Measurements from ENCODE around the gene SOCS4.
A peak's percentile ranks its signal among the peaks of the same experiment; 100 is the strongest.
"Not testable (repeated sequence)": the region's sequence is repeated elsewhere in the genome, so short reads cannot be mapped to it uniquely, and the experiment has no call there.

Gene SOCS4

DNA sequence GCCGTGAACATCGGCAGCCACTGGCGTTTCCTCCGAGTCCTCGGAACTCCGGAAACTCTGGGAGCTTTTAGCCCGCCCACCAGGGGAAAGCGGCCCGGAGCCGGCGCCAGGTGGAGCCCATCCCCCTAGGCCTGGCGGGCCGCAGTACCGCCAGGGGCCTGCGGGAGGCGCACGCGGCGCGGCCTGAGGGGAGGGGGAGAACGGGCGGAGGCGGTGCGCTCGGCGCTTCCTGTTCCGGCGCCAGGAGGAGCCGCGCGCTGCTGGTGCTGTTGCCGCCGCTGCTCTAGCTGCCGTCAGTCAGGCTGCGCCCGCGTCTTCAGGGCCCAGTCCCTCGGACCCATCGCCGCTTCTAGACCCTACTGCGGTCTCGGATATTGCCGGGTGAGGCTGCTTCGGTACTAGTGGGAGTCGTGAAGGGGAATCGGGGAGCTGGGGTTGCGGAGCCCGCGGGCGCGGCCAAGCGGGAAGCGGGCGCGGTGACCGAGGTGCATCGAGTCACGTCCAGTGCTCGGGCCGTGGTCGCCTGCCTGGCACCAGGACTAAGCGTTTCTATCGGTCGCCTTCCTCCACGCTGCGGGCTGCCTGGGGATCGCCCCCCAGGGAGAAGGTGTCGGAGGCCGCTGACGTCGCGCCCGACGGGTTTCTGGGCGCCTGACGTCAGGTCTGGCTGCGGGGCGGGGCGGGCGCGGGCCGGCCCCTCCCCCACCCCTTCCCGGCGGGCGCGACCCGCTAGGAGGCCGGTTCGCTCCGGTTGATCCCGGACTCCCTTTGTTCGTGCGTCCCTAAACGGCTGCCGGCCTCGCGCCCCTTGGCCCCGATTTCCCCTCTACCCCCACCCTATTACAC is 24.6 kb downstream of the SOCS4 start, which contains the start of gene MAPK1IP1L:
TSS of gene MAPK1IP1L (plus strand) at position 225 of the 846 bp plus-strand sequence. CDS start 10,037 bp downstream, outside the sequence.
- DNase-seq (ENCODE audit: low spot score), result peak; percentile 91

DNA sequence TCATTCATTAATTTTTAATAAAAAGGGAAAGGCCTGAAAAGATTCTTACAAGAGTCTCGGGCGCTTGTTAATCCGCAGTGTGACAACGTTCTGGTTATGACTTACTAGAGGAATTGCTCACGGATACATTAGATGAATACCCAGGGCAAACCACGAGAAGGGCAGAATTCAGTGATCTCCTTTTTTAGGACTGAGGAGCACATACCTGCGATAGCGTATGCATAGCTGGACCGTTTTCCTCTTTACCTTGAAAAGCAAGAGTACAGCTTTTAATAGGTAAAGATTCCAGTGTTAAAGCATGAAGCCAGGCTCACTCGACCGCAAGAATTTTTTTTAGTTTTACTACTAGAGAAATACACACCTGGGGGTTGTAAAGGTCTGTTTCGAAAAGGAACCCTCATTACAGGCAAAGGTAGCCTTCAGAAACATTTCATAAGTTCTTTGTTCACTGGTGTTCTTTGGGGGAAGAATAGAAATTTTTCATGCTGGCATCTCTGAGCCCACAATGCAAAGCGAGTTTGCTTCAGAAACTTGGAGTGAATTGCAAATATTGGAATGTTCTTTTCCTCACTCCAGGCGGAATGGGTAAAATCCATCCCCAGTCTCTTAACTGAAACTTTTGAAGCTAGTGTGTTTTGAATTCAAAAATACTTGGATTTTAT is 25.4 kb downstream of the SOCS4 start:
- peak; percentile 30 for DNase-seq (ENCODE audit: low spot score)

DNA sequence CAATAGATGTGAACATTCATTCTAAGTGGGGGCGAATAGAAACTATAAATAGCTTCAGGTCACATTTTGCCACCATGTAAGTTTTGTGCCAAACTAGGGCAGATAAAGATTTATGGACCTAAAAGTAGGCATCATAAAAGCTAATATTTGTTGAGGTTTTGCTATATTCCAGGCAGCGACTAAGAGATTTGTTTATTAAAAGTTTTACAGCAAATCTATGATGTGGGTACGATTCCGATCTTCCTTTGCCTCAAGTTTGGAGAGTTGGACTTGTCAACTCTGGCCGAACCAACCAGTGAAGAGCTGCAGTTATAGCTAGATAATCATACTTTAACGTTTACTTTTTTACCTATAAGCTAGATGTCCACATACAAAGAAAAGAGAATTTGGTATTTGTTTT is 26.0 kb downstream of the SOCS4 start:
- no peak for DNase-seq (ENCODE audit: low spot score)

DNA sequence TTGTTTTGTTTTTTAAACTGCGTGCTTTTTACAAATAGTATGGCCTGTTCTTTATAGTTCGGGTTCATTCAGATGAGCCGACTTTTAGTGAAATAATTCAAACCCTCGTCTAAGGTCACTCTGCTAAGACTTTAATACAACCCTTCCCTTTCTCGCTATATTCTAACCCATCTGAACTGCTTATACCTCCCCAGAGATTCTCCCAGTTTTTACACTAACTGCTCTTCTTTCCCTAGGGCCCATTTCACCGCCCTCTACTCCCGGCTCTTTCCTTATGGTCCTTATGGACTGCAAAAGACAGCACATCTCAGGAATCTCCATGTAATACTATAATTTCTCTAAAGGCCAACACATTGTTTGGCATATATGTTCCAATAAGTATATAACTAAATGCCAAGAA is 26.5 kb downstream of the SOCS4 start:
- DNase-seq (ENCODE audit: low spot score), result no peak

DNA sequence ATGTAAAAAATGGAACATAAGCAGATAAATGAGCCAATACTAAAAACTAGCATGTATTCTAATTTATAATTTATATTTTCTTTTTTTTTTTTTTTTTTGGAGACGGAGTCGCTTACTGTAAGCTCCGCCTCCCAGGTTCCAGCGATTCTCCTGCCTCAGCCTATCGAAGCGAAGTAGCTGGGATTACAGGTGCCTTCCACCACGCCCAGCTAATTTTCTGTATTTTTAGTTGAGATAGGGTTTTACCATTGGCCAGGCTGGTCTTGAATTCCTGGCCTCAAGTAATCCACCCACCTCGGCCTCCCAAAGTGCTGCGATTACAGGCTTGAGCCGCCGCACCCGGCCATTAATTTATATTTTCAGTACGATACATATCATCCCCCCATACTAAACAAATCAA is 27.1 kb downstream of the SOCS4 start:
- no peak for DNase-seq (ENCODE audit: low spot score)

DNA sequence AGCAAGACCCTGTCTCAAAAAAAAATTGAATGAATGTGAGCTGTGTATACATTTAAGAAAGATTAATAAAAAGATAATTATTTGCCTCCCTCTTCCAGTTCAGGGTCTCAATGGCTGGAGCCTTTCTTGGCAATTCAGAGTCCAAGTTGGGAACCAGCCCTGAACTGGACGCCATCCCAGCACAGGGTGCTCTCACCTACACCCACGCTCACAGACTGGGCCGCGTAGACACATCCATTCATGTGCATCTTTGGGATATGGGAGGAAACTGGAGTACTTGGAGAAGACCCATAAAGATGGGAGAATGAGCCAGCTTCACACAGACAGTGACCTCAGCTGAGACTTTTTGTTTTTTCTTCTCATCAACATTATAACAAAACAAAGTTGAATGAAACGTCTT is 30.9 kb downstream of the SOCS4 start:
- DNase-seq (ENCODE audit: low spot score), result no peak

DNA sequence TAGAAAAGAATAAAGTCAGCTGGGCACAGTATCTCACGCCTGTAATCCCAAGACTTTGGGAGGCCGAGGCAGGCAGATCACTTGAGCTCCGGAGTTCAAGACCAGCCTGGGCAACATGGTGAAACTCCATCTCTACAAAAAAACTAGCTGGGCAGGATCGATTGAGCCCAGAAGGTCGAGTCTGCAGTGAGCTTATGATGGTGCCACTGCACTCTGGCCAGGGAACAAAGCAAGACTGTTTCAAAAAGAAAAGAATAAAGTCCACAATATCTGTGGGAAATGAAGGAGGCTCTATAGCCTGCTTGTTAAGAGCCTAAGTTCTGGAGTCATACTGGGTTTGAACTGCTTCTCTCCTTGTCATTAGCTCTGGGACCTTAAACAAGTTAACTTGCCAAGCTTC is 32.3 kb downstream of the SOCS4 start:
- DNase-seq (ENCODE audit: low spot score), result no peak

DNA sequence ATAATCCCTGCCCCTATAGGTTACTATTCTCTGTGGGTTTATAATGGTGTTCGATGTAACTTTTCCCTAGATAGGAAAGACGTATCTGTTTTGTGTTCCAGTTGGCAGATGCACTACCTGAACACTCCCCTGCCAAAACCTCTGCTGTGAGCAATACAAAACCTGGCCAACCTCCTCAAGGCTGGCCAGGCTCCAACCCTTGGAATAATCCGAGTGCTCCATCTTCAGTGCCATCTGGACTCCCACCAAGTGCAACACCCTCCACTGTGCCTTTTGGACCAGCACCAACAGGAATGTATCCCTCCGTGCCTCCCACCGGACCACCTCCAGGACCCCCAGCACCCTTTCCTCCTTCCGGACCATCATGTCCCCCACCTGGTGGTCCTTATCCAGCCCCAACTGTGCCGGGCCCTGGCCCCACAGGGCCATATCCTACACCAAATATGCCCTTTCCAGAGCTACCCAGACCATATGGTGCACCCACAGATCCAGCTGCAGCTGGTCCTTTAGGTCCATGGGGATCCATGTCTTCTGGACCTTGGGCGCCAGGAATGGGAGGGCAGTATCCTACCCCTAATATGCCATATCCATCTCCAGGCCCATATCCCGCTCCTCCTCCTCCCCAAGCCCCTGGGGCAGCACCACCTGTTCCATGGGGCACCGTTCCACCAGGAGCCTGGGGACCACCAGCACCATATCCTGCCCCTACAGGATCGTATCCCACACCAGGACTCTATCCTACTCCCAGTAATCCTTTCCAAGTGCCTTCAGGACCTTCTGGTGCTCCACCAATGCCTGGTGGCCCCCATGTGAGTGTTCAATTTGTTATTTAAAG is 35.7 kb downstream of the SOCS4 start:
- no peak for DNase-seq (ENCODE audit: low spot score)

DNA sequence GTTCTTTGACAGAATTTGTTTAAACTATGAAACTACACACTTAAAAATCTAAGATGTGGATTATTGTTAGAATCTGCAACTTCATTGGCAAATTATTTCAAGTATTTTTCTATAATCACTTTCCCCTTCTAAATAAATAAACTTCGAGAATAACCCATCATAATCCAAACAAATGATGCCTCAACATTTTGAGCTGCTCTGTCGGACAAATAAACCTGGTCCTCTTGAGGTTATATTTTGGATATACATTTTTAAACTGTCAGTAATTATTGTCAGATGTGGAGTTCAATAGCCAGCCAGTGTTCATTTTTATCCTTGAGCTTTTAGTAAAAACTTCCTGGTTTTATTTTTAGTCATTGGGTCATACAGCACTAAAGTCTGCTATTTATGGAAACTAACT is 37.9 kb downstream of the SOCS4 start:
- not testable (repeated sequence) for DNase-seq (ENCODE audit: low spot score)

DNA sequence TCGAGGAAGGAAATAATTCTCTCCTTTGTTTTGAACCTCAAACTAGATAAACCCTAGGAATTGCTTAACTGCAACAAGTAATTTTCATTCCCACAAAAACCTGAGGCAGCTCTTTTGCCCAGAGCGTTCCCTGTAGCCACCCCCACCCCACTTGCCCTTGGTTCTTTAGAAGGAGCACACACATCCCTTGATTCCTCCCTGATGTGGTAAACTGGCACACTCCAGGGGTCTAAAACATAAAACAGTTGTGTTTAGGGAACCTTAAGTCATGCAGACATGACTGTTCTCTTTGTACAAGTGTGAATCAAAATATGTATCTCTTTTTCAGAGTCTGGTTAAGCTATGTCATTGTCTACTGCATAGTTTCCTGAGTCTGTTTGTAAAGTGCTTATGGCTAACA is 38.4 kb downstream of the SOCS4 start:
- DNase-seq (ENCODE audit: low spot score), result no peak

DNA sequence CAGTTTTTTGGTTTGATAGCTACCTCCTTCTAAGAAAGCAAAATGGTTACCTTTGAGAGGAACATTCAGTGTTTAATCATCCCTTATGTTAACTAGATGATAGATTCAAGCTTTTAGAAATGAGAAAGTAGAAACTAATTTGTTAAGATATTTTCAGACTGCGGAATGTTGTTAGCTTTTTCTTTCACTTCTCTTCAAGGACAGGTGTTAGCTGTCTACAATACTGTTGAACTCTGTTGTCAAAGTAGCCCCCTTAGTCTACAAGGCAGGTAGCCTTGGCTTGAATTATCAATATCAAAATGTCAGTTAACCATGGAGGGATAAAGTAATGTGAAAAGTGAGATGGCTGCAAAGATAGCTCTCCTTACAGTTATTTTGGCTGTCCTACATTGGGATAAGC is 39.2 kb downstream of the SOCS4 start:
- DNase-seq (ENCODE audit: low spot score), result no peak

DNA sequence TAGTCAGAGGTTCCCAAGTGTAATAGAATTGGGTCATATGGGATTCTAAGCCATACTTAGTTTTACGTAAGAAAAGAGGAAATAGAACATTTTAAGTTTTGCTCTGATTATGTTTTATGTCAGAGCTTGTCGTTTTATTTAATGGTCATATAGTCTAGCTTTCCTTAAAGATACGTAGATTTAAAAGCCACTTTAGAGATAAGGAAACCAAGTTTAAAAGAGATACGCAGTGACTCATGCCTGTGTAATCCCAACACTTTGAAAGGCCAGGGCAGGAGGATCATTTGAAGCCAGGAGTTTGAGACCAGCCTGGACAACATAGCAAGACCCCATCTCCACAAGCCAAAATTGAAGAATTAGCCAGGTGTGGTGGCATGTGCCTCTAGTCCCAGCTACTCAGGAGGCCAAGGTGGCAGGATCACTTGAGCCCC is 44.0 kb downstream of the SOCS4 start:
- no peak for DNase-seq (ENCODE audit: low spot score)

DNA sequence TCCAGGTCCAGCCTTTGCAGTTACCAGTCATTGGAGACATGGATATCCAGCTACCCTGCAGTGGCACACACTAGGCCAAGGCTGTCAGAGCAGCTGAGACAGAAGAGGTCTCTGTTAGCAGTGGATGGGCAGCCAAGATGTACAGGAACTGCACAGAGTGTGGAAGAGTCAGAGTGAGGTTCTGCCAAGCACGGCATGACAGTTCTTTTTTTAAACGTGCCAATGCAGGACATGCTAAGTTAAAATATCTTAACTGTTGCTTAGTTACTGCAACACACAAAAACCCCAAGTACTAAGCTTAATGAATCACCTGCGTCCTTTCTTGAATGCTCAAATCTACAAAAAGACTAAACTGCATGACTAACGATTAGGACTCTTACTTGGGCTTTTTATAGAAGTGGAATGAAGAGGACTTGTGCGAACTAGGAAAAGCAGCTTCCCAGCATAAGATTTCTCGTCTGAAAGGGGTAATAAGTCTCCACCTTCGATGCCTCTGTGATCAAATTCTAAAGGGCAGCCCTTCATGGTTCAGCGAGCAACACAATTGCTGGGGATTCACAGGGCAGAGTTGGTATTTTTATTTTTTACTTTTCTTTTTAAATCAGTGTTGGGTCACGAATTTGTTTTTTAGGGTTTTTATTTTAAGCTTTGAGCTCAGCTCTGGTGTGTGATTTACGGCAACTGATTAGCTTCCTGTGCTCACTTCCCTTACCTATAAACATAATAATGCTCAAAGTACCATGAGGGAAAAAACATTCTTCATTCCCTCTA is 45.0 kb downstream of the SOCS4 start:
- peak; percentile 82 for DNase-seq (ENCODE audit: low spot score)

DNA sequence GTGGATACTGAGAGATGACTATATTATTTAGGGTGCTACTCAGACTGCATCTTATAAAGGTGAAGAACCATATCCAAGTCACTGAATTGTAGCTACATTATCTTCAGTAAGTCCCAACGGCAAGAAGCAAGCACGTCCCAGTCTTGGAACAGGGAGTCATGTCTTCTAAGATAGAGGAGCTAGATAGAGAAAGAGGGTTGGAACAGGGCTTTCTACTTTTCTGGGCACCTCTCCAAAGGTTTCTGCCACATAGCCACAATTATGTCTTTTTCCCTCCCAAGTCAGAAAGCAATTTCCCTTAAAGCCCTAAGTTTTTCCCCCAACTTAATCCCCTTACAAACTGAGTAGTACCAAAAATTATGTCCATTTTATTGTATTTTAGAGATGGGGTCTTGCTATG is 46.8 kb downstream of the SOCS4 start:
- no peak for DNase-seq (ENCODE audit: low spot score)

DNA sequence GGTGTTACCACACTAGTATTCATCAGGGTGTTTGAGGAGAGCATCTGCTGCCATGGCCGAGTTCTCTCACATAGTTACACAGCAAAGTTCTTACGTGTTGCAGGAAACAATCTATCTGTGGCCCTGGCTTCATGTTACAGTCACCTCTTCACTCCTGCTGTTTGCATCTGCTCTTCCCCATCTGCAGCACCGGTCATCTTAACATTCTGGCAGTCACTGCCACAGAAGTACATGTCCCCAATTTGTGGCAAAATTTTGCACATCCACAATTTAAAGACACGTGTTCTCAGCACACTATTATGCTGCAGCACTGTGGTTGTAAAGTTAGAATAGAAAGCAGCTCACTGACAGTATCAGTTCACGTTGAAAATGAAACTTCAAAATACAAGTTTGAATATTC is 47.6 kb downstream of the SOCS4 start:
- no peak for DNase-seq (ENCODE audit: low spot score)

DNA sequence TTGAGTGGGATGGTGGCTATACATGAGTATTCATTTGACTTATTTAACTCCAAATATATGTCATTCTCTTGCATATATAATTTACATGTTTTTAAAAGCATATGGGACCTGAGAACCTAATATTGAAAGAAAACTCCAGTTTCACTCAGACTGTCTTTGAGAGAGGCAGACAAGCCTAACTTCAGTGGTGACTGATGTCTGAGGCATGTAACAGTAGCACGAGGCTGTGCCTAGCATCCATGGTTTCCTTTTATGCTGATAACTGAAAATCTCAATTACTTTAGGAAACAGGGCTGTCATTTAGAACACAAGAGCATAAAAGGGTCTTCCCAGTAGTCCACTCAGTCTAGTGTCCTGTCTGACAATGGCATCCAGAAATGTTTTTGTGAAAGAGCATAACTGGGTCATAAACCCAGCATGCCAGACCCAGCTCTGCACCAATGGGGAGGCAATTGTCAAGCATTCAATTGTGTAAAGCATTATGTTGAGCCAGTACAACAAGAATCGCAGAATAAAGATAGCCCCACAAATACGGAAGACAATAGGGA is 48.7 kb downstream of the SOCS4 start:
- DNase-seq (ENCODE audit: low spot score), result no peak

DNA sequence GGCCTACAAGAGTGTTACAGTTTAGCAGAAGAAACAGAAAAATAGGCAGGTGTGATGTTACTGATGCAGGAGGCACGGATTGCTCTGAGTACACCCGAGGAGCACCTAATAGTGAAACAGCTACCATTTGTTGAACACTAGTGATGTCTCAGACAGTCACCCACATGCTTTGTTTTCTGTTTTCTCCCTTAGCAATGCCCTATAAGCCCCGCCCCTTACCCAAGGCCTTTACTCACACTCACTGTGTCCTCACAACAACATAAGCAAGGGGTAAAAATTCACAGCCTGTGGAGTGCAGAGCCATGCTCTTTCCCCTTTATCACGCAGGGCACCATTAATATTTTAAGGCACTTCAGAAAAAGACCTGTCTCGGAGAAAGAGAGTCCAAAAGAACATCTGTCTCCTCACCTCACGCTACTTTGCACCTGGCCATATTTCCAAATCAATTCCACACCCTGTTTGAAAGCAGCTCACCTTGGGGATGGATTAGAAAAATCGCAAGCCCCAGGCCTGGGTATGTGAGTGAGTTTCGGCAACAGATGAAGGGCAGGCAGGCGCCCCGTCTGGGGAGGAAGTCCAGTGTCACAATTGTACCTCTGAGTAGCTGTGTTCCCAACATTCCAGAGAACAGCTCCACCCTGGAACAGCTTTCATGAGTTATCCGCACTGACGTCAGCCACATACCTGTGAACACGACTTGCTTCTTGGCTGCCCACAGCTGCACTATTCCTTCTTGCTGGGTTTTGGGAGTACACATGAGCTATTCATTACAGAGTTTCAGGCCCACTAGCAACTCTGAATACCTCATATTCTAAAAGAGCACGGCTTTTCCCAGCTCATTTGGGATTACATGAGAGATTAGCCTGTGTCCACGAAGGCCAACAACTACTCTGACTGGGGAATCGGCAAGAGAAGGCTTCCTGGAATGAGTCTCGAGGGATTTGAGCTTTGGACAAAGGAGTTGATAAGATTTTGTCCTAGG is 50.4 kb downstream of the SOCS4 start:
- peak; percentile 21 for DNase-seq (ENCODE audit: low spot score)

DNA sequence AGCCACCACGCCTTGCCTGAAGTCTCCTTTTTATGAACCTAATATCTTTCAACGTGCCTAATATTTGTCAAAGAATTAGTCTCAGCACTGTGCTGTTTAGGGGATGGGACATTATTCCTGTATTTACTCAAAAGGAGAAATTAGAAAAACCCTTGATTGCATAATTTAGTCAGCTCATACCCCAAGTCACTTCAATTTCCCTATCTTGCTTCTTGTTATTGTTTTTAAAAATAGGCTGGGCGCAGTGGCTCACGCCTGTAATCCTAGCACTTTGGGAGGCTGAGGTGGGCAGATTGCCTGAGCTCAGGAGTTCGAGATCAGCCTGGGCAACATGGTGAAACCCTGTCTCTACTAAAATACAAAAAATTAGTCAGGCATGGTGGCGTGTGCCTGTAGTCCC is 52.9 kb downstream of the SOCS4 start:
- not testable (repeated sequence) for DNase-seq (ENCODE audit: low spot score)

DNA sequence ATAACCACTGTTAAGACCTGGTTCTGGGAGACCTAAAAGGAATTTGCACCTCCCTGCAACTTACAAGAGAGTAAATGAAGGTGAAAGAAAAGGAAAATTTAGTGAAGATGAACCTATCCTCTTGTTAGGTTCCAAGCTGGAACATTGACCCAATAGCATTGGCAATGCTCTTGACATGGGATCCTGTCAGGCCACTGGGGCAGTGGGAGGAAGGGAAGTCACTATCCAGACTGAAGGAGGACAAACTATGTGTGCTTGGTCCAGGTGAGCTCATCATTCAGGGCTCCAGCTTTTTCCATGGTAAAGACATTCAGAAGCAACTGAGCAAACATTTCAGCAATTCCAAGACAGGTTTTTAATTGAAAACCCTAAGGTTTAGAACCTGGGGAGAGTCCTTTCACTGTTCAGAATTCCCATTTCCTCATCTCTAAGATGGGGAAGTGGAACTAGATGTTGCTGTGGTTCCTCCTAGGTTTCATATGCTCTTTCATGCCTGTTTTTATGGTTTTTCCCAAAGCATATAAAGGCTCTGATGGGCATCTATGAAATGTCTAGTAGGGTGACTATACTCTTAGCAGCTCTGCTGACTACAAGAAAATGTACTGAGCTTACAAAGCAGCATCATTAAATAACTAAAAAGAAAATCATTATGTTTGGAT is 57.5 kb downstream of the SOCS4 start:
- no peak for DNase-seq (ENCODE audit: low spot score)

Measured in RKO (cell line).